NB4 (cell line): ENCODE data around the gene CDC42.

Experiments
- DNase-seq: peaks from one replicate; pipeline ENCODE4 v3.0.0; 2010; ENCODE audit warnings: low read depth
- H3K4me3 ChIP-seq: one replicate; pipeline ENCODE4 v1.5.1; 2011; ENCODE audit warnings: mild to moderate bottlenecking, low read depth, low read length, moderate library complexity
- CTCF ChIP-seq: IDR thresholded peaks from one replicate; pipeline ENCODE4 v1.5.1; 2012; ENCODE audit warnings: low read depth, low read length
- MAX ChIP-seq: IDR thresholded peaks from 2 replicates; pipeline ENCODE4 v1.6.1; 2011; ENCODE audit warnings: low read depth, low read length
- MYC ChIP-seq: IDR thresholded peaks from 2 replicates; pipeline ENCODE4 v1.6.1; 2011; ENCODE audit warnings: low read depth, low read length
- POLR2A ChIP-seq: IDR thresholded peaks from 2 replicates; pipeline ENCODE4 v1.6.1; 2011; ENCODE audit warnings: mild to moderate bottlenecking; ENCODE audit not compliant: insufficient read length; ENCODE audit errors: extremely low read depth

CDC42 gene

GRCh38 chr1:22071511-22071910, 19.0 kb downstream of the CDC42 start:
- DNase-seq = no peak
- no peak for TF ChIP-seq MYC
- TF ChIP-seq CTCF = no peak
- TF ChIP-seq POLR2A = no peak
- TF ChIP-seq MAX = no peak
- no peak overlapping the region for H3K4me3 ChIP-seq

- no peak overlapping the region for H3K4me3 ChIP-seq
- DNase-seq = peak; percentile 48
- TF ChIP-seq POLR2A (no peak), MYC (no peak), MAX (no peak), CTCF (no peak)
These were observed 22.3 kb downstream of the CDC42 start for GRCh38 chr1:22074803-22075202.

- peak; percentile 85 for DNase-seq
- TF ChIP-seq MYC (no peak), POLR2A (no peak), MAX (no peak), CTCF (no peak)
These were observed 23.2 kb downstream of the CDC42 start for GRCh38 chr1:22075718-22076117.

GRCh38 chr1:22076346-22076745, 23.8 kb downstream of the CDC42 start:
- TF ChIP-seq CTCF = no peak
- no peak for TF ChIP-seq MAX
- no peak for TF ChIP-seq POLR2A
- no peak for TF ChIP-seq MYC
- no peak for DNase-seq
- H3K4me3 ChIP-seq = no peak overlapping the region

More at GRCh38 chr1:22075718-22076117, 23.2 kb downstream of the CDC42 start:
- no peak overlapping the region for H3K4me3 ChIP-seq

GRCh38 chr1:22077728-22078127, 25.2 kb downstream of the CDC42 start:
- DNase-seq = no peak
- TF ChIP-seq MYC (no peak), CTCF (no peak), POLR2A (no peak)
- H3K4me3 ChIP-seq = no peak overlapping the region

- no peak for DNase-seq
- H3K4me3 ChIP-seq = no peak overlapping the region
- TF ChIP-seq CTCF (no peak), MYC (no peak), POLR2A (no peak), MAX (no peak)
These were observed 25.6 kb downstream of the CDC42 start for GRCh38 chr1:22078133-22078532.
